Liver (tissue), 9 donors: Measurements from ENCODE around the gene TBL1X. TPM values are rescaled to one million over a fixed set of nuclear protein-coding genes. Genes with fewer than 3 reads are reported as not detected.

ENCODE experiments used
- DNase-seq: peaks from one replicate; pipeline ENCODE4 v3.0.0-alpha.2; 2017; ENCODE audit warnings: low spot score
- H3K27ac ChIP-seq, 2 donors: one replicate each; pipeline ENCODE4 v1.7.0; 2013; ENCODE audit warnings: inconsistent platforms in 2 of 2, low read length in 2 of 2, control low read depth in 1 of 2, low read depth in 1 of 2, mild to moderate bottlenecking in 1 of 2
- H3K27me3 ChIP-seq, 4 donors: one replicate each; pipeline versions ENCODE4 v1.6.1 to v1.7.0; 2013; ENCODE audit warnings: low read length in 3 of 4, inconsistent platforms in 1 of 4, mild to moderate bottlenecking in 1 of 4, moderate library complexity in 1 of 4; ENCODE audit not compliant: control insufficient read depth in 4 of 4, insufficient read depth in 4 of 4
- H3K36me3 ChIP-seq, 4 donors: one replicate each; pipeline versions ENCODE4 v1.6.1 to v1.7.0; 2013; ENCODE audit warnings: low read length in 3 of 4, mild to moderate bottlenecking in 3 of 4, low read depth in 1 of 4, moderate library complexity in 1 of 4; ENCODE audit not compliant: control insufficient read depth in 4 of 4, insufficient read depth in 3 of 4
- H3K4me1 ChIP-seq, 4 donors: one replicate each; pipeline versions ENCODE4 v1.6.1 to v1.7.0; 2013; ENCODE audit warnings: low read length in 3 of 4, mild to moderate bottlenecking in 3 of 4, moderate library complexity in 1 of 4; ENCODE audit not compliant: control insufficient read depth in 4 of 4, insufficient read depth in 4 of 4
- H3K4me3 ChIP-seq, 3 donors: one replicate each; pipeline versions ENCODE4 v1.6.1 to v1.7.0; 2013; ENCODE audit warnings: low read length in 3 of 3, control low read depth in 1 of 3, low read depth in 1 of 3, mild to moderate bottlenecking in 1 of 3
- H3K9ac ChIP-seq, 2 donors: one replicate each; pipeline ENCODE4 v1.7.0; 2013; ENCODE audit warnings: low read length in 2 of 2, mild to moderate bottlenecking in 2 of 2, moderate library complexity in 2 of 2, control low read depth in 1 of 2, low read depth in 1 of 2
- H3K9me3 ChIP-seq, 4 donors: one replicate each; pipeline versions ENCODE4 v1.6.1 to v1.7.0; 2013; ENCODE audit warnings: low read length in 3 of 4; ENCODE audit not compliant: control insufficient read depth in 4 of 4
- EGR1 ChIP-seq, 2 donors: IDR thresholded peaks; 2 replicates each; pipeline ENCODE4 v1.6.1; 2016 to 2018; ENCODE audit warnings: antibody characterized with exemption in 2 of 2, low read depth in 2 of 2
- FOXA1 ChIP-seq: IDR thresholded peaks from 2 replicates; pipeline ENCODE4 v1.6.1; 2016; ENCODE audit warnings: antibody characterized with exemption
- FOXA2 ChIP-seq: IDR thresholded peaks from 2 replicates; pipeline ENCODE4 v1.6.1; 2016; ENCODE audit warnings: antibody characterized with exemption
- GABPA ChIP-seq, 2 donors: IDR thresholded peaks in 1 of 2; conservative IDR thresholded peaks in 1 of 2; 2 replicates each; pipeline ENCODE4 v1.6.1; 2016; ENCODE audit warnings: antibody characterized with exemption in 2 of 2, mild to moderate bottlenecking in 1 of 2, moderate library complexity in 1 of 2
- HNF4A ChIP-seq, 2 donors: conservative IDR thresholded peaks; 2 replicates each; pipeline ENCODE4 v1.6.1; 2016; ENCODE audit warnings: antibody characterized with exemption in 2 of 2, mild to moderate bottlenecking in 2 of 2
- HNF4G ChIP-seq: IDR thresholded peaks from 2 replicates; pipeline ENCODE4 v1.6.1; 2016; ENCODE audit warnings: antibody characterized with exemption
- JUND ChIP-seq, 2 donors: IDR thresholded peaks; 2 replicates each; pipeline ENCODE4 v1.6.1; 2016; ENCODE audit warnings: antibody characterized with exemption in 2 of 2
- NR2F2 ChIP-seq: IDR thresholded peaks from 2 replicates; pipeline ENCODE4 v1.6.1; 2016; ENCODE audit warnings: antibody characterized with exemption
- RAD21 ChIP-seq, 2 donors: IDR thresholded peaks; 2 replicates each; pipeline ENCODE4 v1.6.1; 2016; ENCODE audit warnings: antibody characterized with exemption in 2 of 2, mild to moderate bottlenecking in 2 of 2
- RXRA ChIP-seq, 2 donors: IDR thresholded peaks; 2 replicates each; pipeline ENCODE4 v1.6.1; 2017 to 2018; ENCODE audit warnings: antibody characterized with exemption in 2 of 2, mild to moderate bottlenecking in 1 of 2
- SP1 ChIP-seq: IDR thresholded peaks from 2 replicates; pipeline ENCODE4 v1.6.1; 2018; ENCODE audit warnings: antibody characterized with exemption, mild to moderate bottlenecking
- YY1 ChIP-seq: IDR thresholded peaks from 2 replicates; pipeline ENCODE4 v1.6.1; 2016; ENCODE audit warnings: antibody characterized with exemption, mild to moderate bottlenecking
- ZBTB33 ChIP-seq: IDR thresholded peaks from 2 replicates; pipeline ENCODE4 v1.6.1; 2016; ENCODE audit warnings: antibody characterized with exemption
- WGBS: extraction: QIAGEN DNeasy Blood & Tissue Kit; methylation state at CpG from one replicate; pipeline ENCODE4 v1.1.7; 2013; 5-methylcytosine and 5-hydroxymethylcytosine counted together
- polyA plus RNA-seq, 2 donors: library from polyadenylated mRNA; stranded (reverse) in 1 of 2; unstranded in 1 of 2; fragments of 200-250 nt in 1 of 2; fragments of >200 nt in 1 of 2; fragmentation: Nextera tagmentation in 1 of 2; extraction: Ambion mirVana in 1 of 2; gene quantifications; one replicate each; pipeline versions ENCODE4 v1.2.1 to v1.2.3, GENCODE V29; 2013 to 2015
- total RNA-seq, 2 donors: library from RNA; depleted of rRNA; stranded (reverse); fragments of >200 nt; gene quantifications; one replicate each; pipeline ENCODE4 v1.2.3, GENCODE V29; 2014
- TF ChIP-seq, protein P1 (sequence below): IDR thresholded peaks from 2 replicates; pipeline ENCODE4 v1.6.1; 2016; ENCODE audit warnings: antibody characterized with exemption, mild to moderate bottlenecking
- donor health status: healthy.
- donor health status: healthy.
- donor health status: healthy.
- donor health status: healthy.
- donor health status: healthy.

Gene TBL1X
- total and polyA plus RNA-seq, 4 donors = 11.2 to 15.1 (median 11.8) TPM

- no peaks in the 10 kb centered on the region for H3K9me3 ChIP-seq
- 41% methylated on average over 3 of the region's 3 CpGs for WGBS
- H3K4me1 ChIP-seq = peaks cover 3 to 12% (median 6%) of the 10 kb centered on the region in 4 donors
- no peak for DNase-seq
- H3K9ac ChIP-seq = no peak overlapping the region
- no peak overlapping the region for H3K27ac ChIP-seq
- no peaks in the 10 kb centered on the region for H3K36me3 ChIP-seq
- H3K27me3 ChIP-seq = no peaks in the 10 kb centered on the region
- TF ChIP-seq RAD21 (IDR thresholded peaks at IDR 0.05) (peak; percentile 35 to 60), NR2F2 (no peak), EGR1 (IDR thresholded peaks at IDR 0.05; ENCODE audit: low read depth in 2 of 2) (peak; percentile 30 to 46), GABPA (IDR thresholded peaks at IDR 0.05 in 1 of 2, conservative IDR thresholded peaks at IDR 0.05 in 1 of 2) (no peak), YY1 (peak; percentile 45), HNF4A (conservative IDR thresholded peaks at IDR 0.05) (peak; percentile 39 to 61), FOXA2 (peak; percentile 48), ZBTB33 (peak; percentile 33), JUND (IDR thresholded peaks at IDR 0.05) (peak in 1 of 2 donors; percentile 20), SP1 (peak; percentile 74), FOXA1 (no peak), HNF4G (no peak), RXRA (IDR thresholded peaks at IDR 0.05) (peak; percentile 48 to 52)
- TF ChIP-seq, protein P1, sequence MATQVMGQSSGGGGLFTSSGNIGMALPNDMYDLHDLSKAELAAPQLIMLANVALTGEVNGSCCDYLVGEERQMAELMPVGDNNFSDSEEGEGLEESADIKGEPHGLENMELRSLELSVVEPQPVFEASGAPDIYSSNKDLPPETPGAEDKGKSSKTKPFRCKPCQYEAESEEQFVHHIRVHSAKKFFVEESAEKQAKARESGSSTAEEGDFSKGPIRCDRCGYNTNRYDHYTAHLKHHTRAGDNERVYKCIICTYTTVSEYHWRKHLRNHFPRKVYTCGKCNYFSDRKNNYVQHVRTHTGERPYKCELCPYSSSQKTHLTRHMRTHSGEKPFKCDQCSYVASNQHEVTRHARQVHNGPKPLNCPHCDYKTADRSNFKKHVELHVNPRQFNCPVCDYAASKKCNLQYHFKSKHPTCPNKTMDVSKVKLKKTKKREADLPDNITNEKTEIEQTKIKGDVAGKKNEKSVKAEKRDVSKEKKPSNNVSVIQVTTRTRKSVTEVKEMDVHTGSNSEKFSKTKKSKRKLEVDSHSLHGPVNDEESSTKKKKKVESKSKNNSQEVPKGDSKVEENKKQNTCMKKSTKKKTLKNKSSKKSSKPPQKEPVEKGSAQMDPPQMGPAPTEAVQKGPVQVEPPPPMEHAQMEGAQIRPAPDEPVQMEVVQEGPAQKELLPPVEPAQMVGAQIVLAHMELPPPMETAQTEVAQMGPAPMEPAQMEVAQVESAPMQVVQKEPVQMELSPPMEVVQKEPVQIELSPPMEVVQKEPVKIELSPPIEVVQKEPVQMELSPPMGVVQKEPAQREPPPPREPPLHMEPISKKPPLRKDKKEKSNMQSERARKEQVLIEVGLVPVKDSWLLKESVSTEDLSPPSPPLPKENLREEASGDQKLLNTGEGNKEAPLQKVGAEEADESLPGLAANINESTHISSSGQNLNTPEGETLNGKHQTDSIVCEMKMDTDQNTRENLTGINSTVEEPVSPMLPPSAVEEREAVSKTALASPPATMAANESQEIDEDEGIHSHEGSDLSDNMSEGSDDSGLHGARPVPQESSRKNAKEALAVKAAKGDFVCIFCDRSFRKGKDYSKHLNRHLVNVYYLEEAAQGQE = no peak
- H3K4me3 ChIP-seq = no peak overlapping the region
Measured at GRCh38 chrX:9476810-9477575, 12.1 kb downstream of the TBL1X start.

GRCh38 chrX:9482408-9482807 lies 17.6 kb downstream of the TBL1X start:
- no peaks in the 10 kb centered on the region for H3K9me3 ChIP-seq
- no peaks in the 10 kb centered on the region for H3K36me3 ChIP-seq
- H3K4me3 ChIP-seq = no peak overlapping the region
- 86% methylated on average over 2 of the region's 2 CpGs for WGBS
- no peak overlapping the region for H3K27ac ChIP-seq
- DNase-seq = no peak
- peaks cover 0 to 5% (median 2%) of the 10 kb centered on the region in 4 donors for H3K4me1 ChIP-seq
- no peaks in the 10 kb centered on the region for H3K27me3 ChIP-seq
- no peak overlapping the region for H3K9ac ChIP-seq
- no peak for TF ChIP-seq JUND (IDR thresholded peaks at IDR 0.05)
- TF ChIP-seq HNF4G = no peak
- TF ChIP-seq, protein P1 = no peak
